VCaP (cell line): ENCODE measurements around the gene FOXP2.
"Not testable (repeated sequence)": the region's sequence is repeated elsewhere in the genome, so short reads cannot be mapped to it uniquely, and the experiment has no call there.

Experiments used
- H3K27ac ChIP-seq: fragments of 450-650 bp; 2 replicates; pipeline ENCODE4 v1.5.1; 2017
- TF ChIP-seq, protein P1 (sequence below): fragments of 450-650 bp; conservative IDR thresholded peaks from 2 replicates; pipeline ENCODE4 v1.5.1; 2017; ENCODE audit warnings: mild to moderate bottlenecking, moderate library complexity

FOXP2 gene

GRCh38 chr7:114426382-114426781 lies 11.8 kb downstream of the FOXP2 start:
- H3K27ac ChIP-seq, result no peak overlapping the region
- TF ChIP-seq, protein P1, sequence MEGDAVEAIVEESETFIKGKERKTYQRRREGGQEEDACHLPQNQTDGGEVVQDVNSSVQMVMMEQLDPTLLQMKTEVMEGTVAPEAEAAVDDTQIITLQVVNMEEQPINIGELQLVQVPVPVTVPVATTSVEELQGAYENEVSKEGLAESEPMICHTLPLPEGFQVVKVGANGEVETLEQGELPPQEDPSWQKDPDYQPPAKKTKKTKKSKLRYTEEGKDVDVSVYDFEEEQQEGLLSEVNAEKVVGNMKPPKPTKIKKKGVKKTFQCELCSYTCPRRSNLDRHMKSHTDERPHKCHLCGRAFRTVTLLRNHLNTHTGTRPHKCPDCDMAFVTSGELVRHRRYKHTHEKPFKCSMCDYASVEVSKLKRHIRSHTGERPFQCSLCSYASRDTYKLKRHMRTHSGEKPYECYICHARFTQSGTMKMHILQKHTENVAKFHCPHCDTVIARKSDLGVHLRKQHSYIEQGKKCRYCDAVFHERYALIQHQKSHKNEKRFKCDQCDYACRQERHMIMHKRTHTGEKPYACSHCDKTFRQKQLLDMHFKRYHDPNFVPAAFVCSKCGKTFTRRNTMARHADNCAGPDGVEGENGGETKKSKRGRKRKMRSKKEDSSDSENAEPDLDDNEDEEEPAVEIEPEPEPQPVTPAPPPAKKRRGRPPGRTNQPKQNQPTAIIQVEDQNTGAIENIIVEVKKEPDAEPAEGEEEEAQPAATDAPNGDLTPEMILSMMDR, result no peak

DNA sequence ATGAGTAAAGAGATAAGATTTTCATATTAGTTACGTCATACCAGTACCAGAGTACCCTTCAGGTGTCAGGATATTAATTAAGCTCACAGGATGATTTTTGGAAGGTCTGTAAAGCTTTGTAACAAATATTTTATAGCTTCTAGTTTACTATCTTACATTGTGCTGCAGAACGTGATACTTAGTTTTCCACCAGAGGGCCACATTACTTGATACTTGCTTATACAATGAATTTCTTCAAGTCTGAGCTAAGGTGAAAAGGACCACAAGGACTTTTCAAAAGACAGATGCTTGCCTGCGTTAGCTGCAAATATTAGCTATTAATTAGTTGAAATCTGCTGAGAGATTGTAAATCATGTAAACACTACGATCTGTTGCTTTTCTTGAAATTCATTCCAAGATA lies 12.2 kb downstream of the FOXP2 start:
- H3K27ac ChIP-seq, result no peak overlapping the region
- TF ChIP-seq, protein P1, result peak; percentile 72

DNA sequence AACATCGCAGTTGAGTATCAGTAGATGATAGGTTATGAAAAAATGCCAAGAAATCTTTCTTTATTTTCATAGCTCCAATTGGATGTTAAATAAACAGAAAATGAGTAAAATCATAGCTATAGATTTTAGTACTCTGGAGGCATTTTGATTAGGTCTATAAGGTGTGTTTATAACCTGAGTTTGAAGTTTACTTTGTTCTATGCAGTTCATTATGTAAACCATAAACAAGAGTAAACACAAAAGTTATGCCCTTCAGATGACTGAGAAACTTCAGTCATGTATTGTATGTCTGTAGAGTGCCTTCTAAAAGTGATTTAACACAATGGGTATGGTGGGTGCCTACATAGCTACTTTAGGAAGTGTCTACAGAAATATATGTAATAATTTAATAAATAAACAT lies 13.6 kb downstream of the FOXP2 start:
- TF ChIP-seq, protein P1, result no peak

DNA sequence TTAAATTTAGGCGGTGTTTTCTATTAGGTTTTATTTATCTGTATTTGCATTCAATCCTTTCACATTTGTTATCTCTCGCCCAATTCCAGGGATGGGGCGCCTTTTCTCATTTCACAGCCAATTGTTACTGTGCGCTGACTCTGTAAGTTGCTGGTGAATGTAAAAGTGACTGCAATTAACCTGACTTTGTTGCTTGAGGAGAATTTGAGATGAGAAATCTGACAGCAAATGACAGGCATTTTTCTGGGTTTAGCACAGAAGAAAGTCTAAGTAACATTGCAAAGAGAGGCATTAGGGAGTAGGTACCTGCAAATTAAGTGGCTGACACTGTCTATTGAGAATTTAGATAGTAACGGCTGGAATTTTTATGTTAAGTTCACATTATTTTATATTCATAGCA lies 16.6 kb downstream of the FOXP2 start:
- no peak overlapping the region for H3K27ac ChIP-seq
- TF ChIP-seq, protein P1, result no peak

More for the DNA sequence above, 13.6 kb downstream of the FOXP2 start:
- H3K27ac ChIP-seq, result no peak overlapping the region

DNA sequence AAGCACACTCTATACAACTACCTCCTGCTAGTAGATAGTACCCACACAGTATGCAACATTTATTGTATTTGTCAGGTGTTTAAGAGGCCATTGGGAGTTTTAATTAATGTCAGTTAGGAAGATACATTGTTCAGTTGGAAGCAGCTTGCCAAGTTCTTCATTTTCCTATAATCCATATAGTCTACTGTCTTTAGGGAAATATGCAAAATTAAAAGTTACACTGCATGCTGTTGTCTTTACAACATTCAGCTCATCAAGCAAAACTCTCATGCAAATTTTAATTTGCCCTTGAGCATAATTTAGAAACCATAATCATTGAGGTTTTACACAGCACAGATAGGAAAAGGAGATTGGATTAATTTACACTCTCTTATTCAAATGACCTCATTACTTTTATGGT lies 17.4 kb downstream of the FOXP2 start:
- TF ChIP-seq, protein P1, result no peak
- no peak overlapping the region for H3K27ac ChIP-seq

- H3K27ac ChIP-seq, result no peak overlapping the region
- TF ChIP-seq, protein P1, result no peak
Measured at GRCh38 chr7:114432703-114433102, 18.1 kb downstream of the FOXP2 start.

GRCh38 chr7:114439581-114439980 lies 25.0 kb downstream of the FOXP2 start:
- TF ChIP-seq, protein P1, result no peak
- no peak overlapping the region for H3K27ac ChIP-seq

DNA sequence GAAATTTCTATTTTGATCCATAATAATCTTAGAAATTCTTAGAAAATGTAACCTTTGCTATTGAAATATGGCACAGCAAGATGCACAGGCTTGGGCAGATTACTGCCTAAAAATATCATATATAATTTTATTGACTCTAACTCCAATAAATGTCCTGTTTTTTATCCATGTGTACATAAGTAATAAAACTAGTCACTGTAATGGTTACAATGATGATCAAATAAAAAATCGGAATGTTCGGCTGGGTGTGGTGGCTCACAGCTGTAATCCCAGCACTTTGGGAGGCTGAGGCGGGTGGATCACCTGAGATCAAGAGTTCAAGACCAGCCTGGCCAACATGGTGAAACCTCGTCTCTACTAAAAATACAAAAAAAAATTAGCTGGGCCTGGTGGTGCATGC lies 26.3 kb downstream of the FOXP2 start:
- H3K27ac ChIP-seq, result not testable (repeated sequence)
